IMR-90 (cell line): Measurements from ENCODE around the gene SIGLEC15. TPM values are rescaled to one million over a fixed set of nuclear protein-coding genes. Genes with fewer than 3 reads are reported as not detected.

Source experiments
- ATAC-seq: fragments of 200-7000 bp; cut with Tn5 transposase; 2 replicates; pipeline ENCODE4 v1.9.1; 2020; ENCODE audit warnings: low read depth, mild to moderate bottlenecking, moderate library complexity
- BruUV-seq: library from RNA; stranded (reverse); fragments of 400-500 nt; replicated peaks from 2 replicates; lab custom pipeline; 2021; lab: Mats Ljungman, UMichigan
- CTCF ChIA-PET: fragments of 300-600 bp; formaldehyde crosslinking; extraction: SDS; loops from one replicate; lab custom pipeline; 2021; ENCODE audit warnings: antibody characterized with exemption; lab: Yijun Ruan, JAX
- POLR2A ChIA-PET: fragments of 300-600 bp; sonication (Branson Sonifier 250); formaldehyde crosslinking; loops from one replicate; lab custom pipeline; 2022; ENCODE audit warnings: antibody characterized with exemption; ENCODE audit not compliant: unreplicated experiment; lab: Charles Lee
- DNase-seq: peaks from one replicate; pipeline ENCODE4 v3.0.0; 2013
- H2AFZ ChIP-seq: replicated peaks from 2 replicates; pipeline ENCODE3; 2013; ENCODE audit warnings: low read length, mild to moderate bottlenecking; ENCODE audit not compliant: poor library complexity
- H2AK5ac ChIP-seq: 2 replicates; pipeline ENCODE4 v1.6.1; 2013; ENCODE audit warnings: low read depth, low read length, inconsistent platforms
- H2AK9ac ChIP-seq: replicated peaks from 2 replicates; pipeline ENCODE3; 2013; ENCODE audit warnings: mild to moderate bottlenecking, low read depth, low read length, moderate library complexity; ENCODE audit not compliant: poor library complexity
- H2BK120ac ChIP-seq: 2 replicates; pipeline ENCODE4 v1.6.1; 2013; ENCODE audit warnings: low read depth, low read length, inconsistent platforms
- H2BK15ac ChIP-seq: 3 replicates; pipeline ENCODE4 v1.6.1; 2013; ENCODE audit warnings: low read depth, low read length, inconsistent platforms
- H2BK20ac ChIP-seq: 2 replicates; pipeline ENCODE4 v1.6.1; 2013; ENCODE audit warnings: low read depth, mild to moderate bottlenecking, inconsistent platforms, low read length, moderate library complexity
- H2BK5ac ChIP-seq: 2 replicates; pipeline ENCODE4 v1.6.1; 2013; ENCODE audit warnings: mild to moderate bottlenecking, low read depth, low read length, inconsistent platforms; ENCODE audit not compliant: poor library complexity, severe bottlenecking
- H3K14ac ChIP-seq: replicated peaks from 2 replicates; pipeline ENCODE4 v1.6.1; 2013; ENCODE audit warnings: low read depth, low read length, inconsistent platforms
- H3K18ac ChIP-seq: 2 replicates; pipeline ENCODE4 v1.6.1; 2013; ENCODE audit warnings: low read depth, low read length, control low read depth
- H3K23ac ChIP-seq: 2 replicates; pipeline ENCODE4 v1.6.1; 2013; ENCODE audit warnings: low read depth, low read length, inconsistent platforms
- H3K27ac ChIP-seq: 2 replicates; pipeline ENCODE4 v1.5.1; 2013; ENCODE audit warnings: mild to moderate bottlenecking, control low read depth, low read length; ENCODE audit not compliant: insufficient read depth
- H3K27me3 ChIP-seq: 2 replicates; pipeline ENCODE4 v1.6.1; 2013; ENCODE audit warnings: low read length; ENCODE audit not compliant: control insufficient read depth, insufficient read depth
- H3K36me3 ChIP-seq: 2 replicates; pipeline ENCODE4 v1.6.1; 2013; ENCODE audit warnings: low read length, mixed read lengths; ENCODE audit not compliant: control insufficient read depth, insufficient read depth
- H3K4ac ChIP-seq: 2 replicates; pipeline ENCODE4 v1.6.1; 2013; ENCODE audit warnings: low read depth, low read length, inconsistent platforms
- H3K4me1 ChIP-seq: 2 replicates; pipeline ENCODE4 v1.6.1; 2013; ENCODE audit warnings: low read length, mixed read lengths; ENCODE audit not compliant: control insufficient read depth, insufficient read depth
- H3K4me2 ChIP-seq: 2 replicates; pipeline ENCODE4 v1.6.1; 2013; ENCODE audit warnings: low read depth, mild to moderate bottlenecking, control low read depth, low read length, moderate library complexity
- H3K4me3 ChIP-seq: 2 replicates; pipeline ENCODE4 v1.5.1; 2013; ENCODE audit warnings: low read depth, mild to moderate bottlenecking, control low read depth, low read length, moderate library complexity; ENCODE audit not compliant: insufficient read depth
- H3K56ac ChIP-seq: 2 replicates; pipeline ENCODE4 v1.6.1; 2013; ENCODE audit warnings: low read length, inconsistent platforms; ENCODE audit not compliant: insufficient read depth; ENCODE audit errors: extremely low read depth
- H3K79me1 ChIP-seq, 2 experiments: 2 replicates each; pipeline ENCODE4 v1.6.1; 2013; ENCODE audit warnings: low read length in 2 of 2, inconsistent platforms in 1 of 2, low read depth in 1 of 2
- H3K9ac ChIP-seq: 2 replicates; pipeline ENCODE4 v1.6.1; 2013; ENCODE audit warnings: low read depth, low read length, control low read depth
- H3K9me1 ChIP-seq: 2 replicates; pipeline ENCODE4 v1.6.1; 2013; ENCODE audit warnings: low read length, inconsistent platforms; ENCODE audit not compliant: insufficient read depth
- H3K9me3 ChIP-seq: 2 replicates; pipeline ENCODE4 v1.6.1; 2013; ENCODE audit warnings: low read length; ENCODE audit not compliant: control insufficient read depth, insufficient read depth
- H4K20me1 ChIP-seq: 2 replicates; pipeline ENCODE4 v1.6.1; 2013; ENCODE audit warnings: low read length, inconsistent platforms; ENCODE audit not compliant: insufficient read depth
- H4K5ac ChIP-seq: 2 replicates; pipeline ENCODE4 v1.6.1; 2013; ENCODE audit warnings: mild to moderate bottlenecking, low read depth, low read length, control low read depth
- H4K8ac ChIP-seq, 2 experiments: 2 replicates each; pipeline ENCODE4 v1.6.1; 2013; ENCODE audit warnings: low read depth in 2 of 2, low read length in 2 of 2, control low read depth in 1 of 2, inconsistent platforms in 1 of 2
- H4K91ac ChIP-seq: 2 replicates; pipeline ENCODE4 v1.6.1; 2013; ENCODE audit warnings: low read depth, low read length, inconsistent platforms; ENCODE audit not compliant: insufficient read depth
- BHLHE40 ChIP-seq: fragments of 150-350 bp; IDR thresholded peaks from 2 replicates; pipeline ENCODE4 v1.6.1; 2016; ENCODE audit warnings: mild to moderate bottlenecking, low read depth, low read length
- CEBPB ChIP-seq: IDR thresholded peaks from 2 replicates; pipeline ENCODE4 v1.6.1; 2012; ENCODE audit warnings: low read depth, low read length, improper control_type of control experiment
- MAFK ChIP-seq: IDR thresholded peaks from 2 replicates; pipeline ENCODE4 v1.6.1; 2012; ENCODE audit warnings: low read depth, low read length, improper control_type of control experiment
- MAZ ChIP-seq: IDR thresholded peaks from 2 replicates; pipeline ENCODE4 v1.6.1; 2012; ENCODE audit warnings: low read depth, mild to moderate bottlenecking, low read length, improper control_type of control experiment, moderate library complexity, borderline replicate concordance
- NFE2L2 ChIP-seq: fragments of 150-350 bp; IDR thresholded peaks from 2 replicates; pipeline ENCODE4 v1.6.1; 2016; ENCODE audit warnings: low read depth, mild to moderate bottlenecking, low read length
- RFX5 ChIP-seq: IDR thresholded peaks from 2 replicates; pipeline ENCODE4 v1.8.0; 2012; ENCODE audit warnings: low read depth, mild to moderate bottlenecking, low read length, moderate library complexity
- SMC3 ChIP-seq: fragments of 150-350 bp; IDR thresholded peaks from 2 replicates; pipeline ENCODE4 v1.6.1; 2016; ENCODE audit warnings: low read depth, mild to moderate bottlenecking, antibody characterized with exemption, low read length, moderate library complexity
- WGBS, 2 experiments: methylation state at CpG; one replicate each; pipeline versions ENCODE4 v1.1.5 to v1.1.7; 2013; ENCODE audit warnings: missing lambda C conversion rate in 2 of 2; ENCODE audit not compliant: insufficient read length in 1 of 2; ENCODE audit errors: extremely low coverage in 2 of 2; 5-methylcytosine and 5-hydroxymethylcytosine counted together
- dilution Hi-C: fragments of 300-500 bp; cut with HindIII; formaldehyde crosslinking; loops from one replicate; pipeline ENCODE4 v1.14.3; 2018; ENCODE audit warnings: low sequenced_read_pairs; ENCODE audit not compliant: unreplicated experiment
- in situ Hi-C: fragments of 300-500 bp; cut with MboI; formaldehyde crosslinking; loops from 3 replicates; pipeline ENCODE4 v1.14.3; 2019; ENCODE audit warnings: low sequenced_read_pairs, inconsistent platforms, mixed read lengths
- intact Hi-C: fragments of 100-400 bp; cut with micrococcal nuclease; formaldehyde crosslinking; loops from 2 replicates; pipeline ENCODE4 v1.10.0; 2022
- polyA plus RNA-seq, 3 experiments: library from polyadenylated mRNA; depleted of rRNA; stranded (reverse); fragments of >200 nt; gene quantifications; 2 replicates each; pipeline ENCODE4 v1.2.3, GENCODE V29; 2012; ENCODE audit warnings: low replicate concordance in 1 of 3
- total RNA-seq: library from RNA; depleted of rRNA; stranded (reverse); fragments of >200 nt; gene quantifications from 2 replicates; pipeline ENCODE4 v1.2.3, GENCODE V29; 2012
- TF ChIP-seq, protein P1 (sequence below): fragments of 150-350 bp; IDR thresholded peaks from 2 replicates; pipeline ENCODE4 v1.6.1; 2016; ENCODE audit warnings: low read depth, mild to moderate bottlenecking, low read length, moderate library complexity, borderline replicate concordance

The SIGLEC15 gene
- total and polyA plus RNA-seq, 2 of the 4 experiments (the other 2 are of a cell fraction): 1.1 to 1.8 TPM

DNA sequence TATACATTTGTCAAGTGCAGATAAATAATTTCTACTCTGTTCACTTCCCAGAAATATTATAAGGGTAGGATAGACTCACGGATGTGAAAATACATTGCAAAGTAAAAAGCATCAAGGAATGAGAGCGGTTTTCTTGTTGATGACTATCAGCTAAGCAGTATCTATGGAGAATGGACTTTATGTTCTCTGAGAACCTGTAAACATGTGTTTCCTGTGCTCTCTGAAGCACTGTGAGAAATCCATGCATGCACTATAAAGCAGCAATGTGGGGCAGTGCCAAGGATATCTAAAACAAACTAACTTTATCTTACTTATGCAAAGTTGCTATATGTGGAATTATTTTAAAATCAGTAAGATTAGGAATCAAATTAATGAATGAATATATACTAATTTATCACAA is 4.4 kb upstream of the SIGLEC15 start:
- Histone ChIP-seq H3K9me1 (peaks cover 11% of the 10 kb centered on the region; the same call in 1 of the 2 replicates), H3K9ac (no peak overlapping the region)

More for the DNA sequence above, 4.4 kb upstream of the SIGLEC15 start:
- Histone ChIP-seq H3K36me3 (no peaks in the 10 kb centered on the region), H2BK15ac (no peak overlapping the region), H4K8ac (no peak overlapping the region), H2AFZ (no peak overlapping the region), H2BK20ac (peak overlapping the region; percentile 2; the same call in 1 of the 2 replicates), H2BK120ac (no peak overlapping the region), H3K4ac (no peak overlapping the region; the same call in 1 of the 2 replicates), H3K27ac (no peak overlapping the region), H3K23ac (no peak overlapping the region), H3K4me1 (no peaks in the 10 kb centered on the region), H3K56ac (no peak overlapping the region), H3K9me3 (no peaks in the 10 kb centered on the region), H3K79me1 (peaks cover 0 to 2% of the 10 kb centered on the region in 2 experiments; a peak in 1 of 4 replicates), H2BK5ac (no peak overlapping the region), H3K4me3 (no peak overlapping the region), H2AK9ac (no peak overlapping the region), H3K4me2 (no peak overlapping the region), H4K91ac (no peak overlapping the region), H4K5ac (no peak overlapping the region), H4K20me1 (no peaks in the 10 kb centered on the region), H2AK5ac (no peak overlapping the region), H3K14ac (0 out of 2 replicates have a peak overlapping the region, but pooled peaks have one; percentile 10), H3K18ac (no peak overlapping the region), H3K27me3 (no peaks in the 10 kb centered on the region)
- dilution Hi-C loops: no loop called here
- ChIA-PET POLR2A (no interaction called here), CTCF (no interaction called here)
- in situ Hi-C loops: no loop called here
- DNase-seq: no peak
- TF ChIP-seq, protein P1, sequence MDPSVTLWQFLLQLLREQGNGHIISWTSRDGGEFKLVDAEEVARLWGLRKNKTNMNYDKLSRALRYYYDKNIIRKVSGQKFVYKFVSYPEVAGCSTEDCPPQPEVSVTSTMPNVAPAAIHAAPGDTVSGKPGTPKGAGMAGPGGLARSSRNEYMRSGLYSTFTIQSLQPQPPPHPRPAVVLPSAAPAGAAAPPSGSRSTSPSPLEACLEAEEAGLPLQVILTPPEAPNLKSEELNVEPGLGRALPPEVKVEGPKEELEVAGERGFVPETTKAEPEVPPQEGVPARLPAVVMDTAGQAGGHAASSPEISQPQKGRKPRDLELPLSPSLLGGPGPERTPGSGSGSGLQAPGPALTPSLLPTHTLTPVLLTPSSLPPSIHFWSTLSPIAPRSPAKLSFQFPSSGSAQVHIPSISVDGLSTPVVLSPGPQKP: no peak
- TF ChIP-seq RFX5: no peak
- no peak for TF ChIP-seq BHLHE40
- TF ChIP-seq MAFK: no peak
- no peak for TF ChIP-seq CEBPB
- TF ChIP-seq MAZ: no peak
- no peak for TF ChIP-seq NFE2L2
- TF ChIP-seq SMC3: no peak
- intact Hi-C loops: no loop called here
- no peak; the same call in none of the 2 replicates for ATAC-seq
- WGBS, 2 experiments: 100% methylated on average over 2 of the region's 2 CpGs; no CpG with 5 or more reads in 1 of the 2 experiments
- BruUV-seq: no TSS peak
